ENCODE measurements around the gene EVX2. TPM values are rescaled to one million over a fixed set of nuclear protein-coding genes. Genes with fewer than 3 reads are reported as not detected.

EVX2 gene
- total RNA-seq: not detected in 2 replicates

DNA sequence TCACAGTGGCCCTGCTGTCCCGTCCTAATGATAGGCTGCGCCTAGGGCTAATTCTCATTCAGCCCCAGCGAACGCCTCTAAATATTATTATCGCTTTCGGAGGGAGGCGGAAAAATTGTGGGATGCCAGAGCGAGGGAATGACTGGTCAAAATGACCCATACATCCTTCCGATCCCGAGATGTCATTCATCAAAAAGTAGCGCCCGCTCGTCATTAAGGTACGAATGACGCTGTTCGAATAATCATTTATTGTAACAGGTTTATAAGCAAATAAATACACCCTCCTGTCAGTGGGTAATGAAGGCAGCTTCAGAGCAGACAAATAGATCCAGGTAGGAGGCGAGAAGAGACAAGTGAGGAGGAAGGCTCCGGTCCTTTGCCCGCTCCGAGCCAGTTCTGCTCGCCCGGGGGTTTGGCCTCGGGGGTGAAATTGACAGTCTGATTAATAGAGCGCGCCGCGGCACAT, at the start of gene EVX2:
Gene EVX2 (minus strand): TSS at position 167 of the 466 bp plus-strand sequence. CDS start 186 bp downstream, outside the sequence.
- no peak for DNase-seq (ENCODE audit: extremely low read depth, low read depth, low spot score)

GRCh38 chr2:176133389-176133788, 49.6 kb upstream of the EVX2 start:
- no peak for DNase-seq (ENCODE audit: extremely low read depth, low read depth, low spot score)

- DNase-seq (ENCODE audit: extremely low read depth, low read depth, low spot score): no peak
These were observed 48.7 kb upstream of the EVX2 start for GRCh38 chr2:176132205-176133171.

GRCh38 chr2:176131848-176132158, 48.0 kb upstream of the EVX2 start:
- no peak for DNase-seq (ENCODE audit: extremely low read depth, low read depth, low spot score)

- DNase-seq (ENCODE audit: extremely low read depth, low read depth, low spot score): no peak
These were observed 47.4 kb upstream of the EVX2 start for GRCh38 chr2:176130957-176131847.

DNA sequence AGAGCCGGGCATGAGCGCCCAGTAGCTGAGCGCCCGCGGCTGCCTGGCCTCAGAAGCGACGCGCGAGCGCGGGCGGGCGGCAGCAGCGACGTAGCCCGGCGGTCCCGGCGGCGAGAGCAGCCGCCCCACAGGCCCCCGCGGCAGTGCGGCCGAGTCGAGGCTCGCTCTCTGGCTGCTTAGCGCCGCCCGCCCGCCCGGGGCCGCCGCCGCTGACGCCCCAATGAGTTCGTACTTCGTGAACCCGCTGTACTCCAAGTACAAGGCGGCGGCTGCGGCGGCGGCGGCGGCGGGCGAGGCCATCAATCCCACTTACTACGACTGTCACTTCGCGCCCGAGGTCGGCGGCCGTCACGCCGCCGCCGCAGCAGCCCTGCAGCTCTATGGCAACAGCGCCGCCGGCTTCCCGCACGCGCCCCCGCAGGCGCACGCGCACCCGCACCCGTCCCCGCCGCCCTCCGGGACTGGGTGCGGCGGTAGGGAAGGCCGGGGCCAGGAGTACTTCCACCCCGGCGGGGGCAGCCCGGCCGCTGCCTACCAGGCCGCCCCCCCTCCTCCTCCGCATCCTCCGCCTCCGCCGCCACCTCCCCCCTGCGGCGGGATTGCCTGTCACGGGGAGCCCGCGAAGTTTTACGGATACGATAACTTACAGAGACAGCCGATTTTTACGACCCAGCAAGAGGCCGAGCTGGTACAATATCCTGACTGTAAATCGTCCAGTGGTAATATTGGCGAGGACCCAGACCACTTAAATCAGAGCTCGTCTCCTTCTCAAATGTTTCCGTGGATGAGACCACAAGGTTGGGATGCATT, 46.6 kb upstream of the EVX2 start:
- no peak for DNase-seq (ENCODE audit: extremely low read depth, low read depth, low spot score)

DNA sequence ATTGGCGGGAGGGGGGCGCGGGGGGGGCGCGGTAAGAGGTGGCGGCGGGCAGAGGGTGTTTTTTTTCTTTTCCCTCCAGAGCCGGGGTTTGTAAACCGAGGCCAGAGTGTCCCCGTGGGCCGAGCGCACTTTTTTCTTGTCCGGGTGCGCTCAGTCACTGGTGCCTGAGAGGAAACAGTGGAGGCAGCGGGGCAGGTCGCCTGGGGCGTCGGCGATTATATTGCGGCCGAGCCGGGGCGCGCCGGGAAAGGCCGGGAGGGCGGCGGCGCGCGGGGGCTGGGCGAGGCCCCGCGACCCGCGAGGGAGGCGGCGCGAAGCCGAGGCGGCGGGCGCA, 46.0 kb upstream of the EVX2 start:
- no peak for DNase-seq (ENCODE audit: extremely low read depth, low read depth, low spot score)

GRCh38 chr2:176128982-176129796, 45.4 kb upstream of the EVX2 start, which contains the start of gene HOXD8:
Gene HOXD8 (plus strand): TSS chr2:176129705. CDS start chr2:176130367, 662 bp downstream.
- no peak for DNase-seq (ENCODE audit: extremely low read depth, low read depth, low spot score)

DNA sequence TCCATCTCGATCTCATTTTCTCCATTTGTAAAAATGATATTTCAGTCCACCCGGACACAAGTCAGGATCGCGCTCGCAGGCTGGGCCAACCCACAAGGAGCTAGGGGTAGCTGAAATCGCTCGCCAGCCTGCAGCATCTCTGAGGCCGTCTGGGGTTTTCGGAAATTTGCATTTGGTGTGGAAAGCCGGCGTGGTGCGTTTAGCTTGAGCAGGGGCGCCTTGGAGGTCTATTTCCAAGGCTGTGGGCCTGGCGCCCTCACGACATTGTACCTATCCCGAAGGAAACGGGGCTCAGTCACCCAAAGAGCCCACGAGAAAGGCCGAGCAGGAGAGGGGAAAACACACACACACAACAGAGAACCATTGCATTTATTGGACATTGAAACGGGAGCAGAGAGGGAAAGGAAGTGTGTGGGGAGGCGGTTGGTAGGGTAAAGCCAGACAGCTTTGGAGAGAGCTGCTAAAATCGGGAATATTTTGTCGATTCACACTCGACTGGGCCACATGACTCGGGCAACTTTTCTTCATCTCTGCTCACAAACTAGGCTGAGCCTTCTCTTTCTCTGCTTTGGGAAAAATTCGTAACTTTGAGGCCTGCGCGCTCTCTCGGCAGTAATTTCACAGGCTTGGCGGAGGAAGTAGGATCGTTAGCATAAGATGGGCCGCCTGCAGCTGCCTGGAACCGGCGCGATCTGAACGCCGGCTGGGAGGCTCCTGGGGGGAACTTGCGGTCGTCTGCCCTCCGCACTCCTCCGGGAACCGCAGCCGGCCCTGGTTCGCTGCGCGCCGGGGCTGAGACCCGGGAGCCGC, 44.6 kb upstream of the EVX2 start:
- no peak for DNase-seq (ENCODE audit: extremely low read depth, low read depth, low spot score)

DNA sequence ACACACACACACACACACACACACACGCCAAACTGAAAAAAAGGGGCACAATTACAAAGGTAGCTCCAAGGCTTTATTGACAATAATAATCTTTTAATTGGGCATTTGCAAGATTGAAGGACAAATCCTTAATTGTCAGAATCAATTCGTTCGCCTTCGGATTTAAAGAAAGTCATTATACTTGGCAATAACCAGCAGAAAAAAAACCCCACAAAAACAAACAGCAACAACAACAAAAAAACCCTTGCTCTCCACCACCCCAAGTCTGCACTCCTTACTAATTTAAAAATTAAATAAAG, 44.0 kb upstream of the EVX2 start:
- no peak for DNase-seq (ENCODE audit: extremely low read depth, low read depth, low spot score)

GRCh38 chr2:176126929-176127773, 43.4 kb upstream of the EVX2 start:
- DNase-seq (ENCODE audit: extremely low read depth, low read depth, low spot score): no peak

DNA sequence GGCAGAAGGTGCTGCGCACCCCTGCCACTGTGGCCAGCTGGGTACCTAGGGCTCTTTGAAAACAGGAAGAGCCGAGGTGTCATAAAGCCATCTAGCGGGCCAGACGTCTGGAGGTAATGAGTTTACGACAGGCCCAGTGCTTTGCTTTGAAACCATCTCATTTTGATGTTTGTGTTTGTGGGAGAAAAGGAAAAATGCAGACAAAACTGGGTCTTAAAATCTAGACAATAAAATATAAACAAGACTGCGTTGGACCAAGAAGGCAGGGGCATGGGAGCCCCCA, 42.0 kb upstream of the EVX2 start:
- no peak for DNase-seq (ENCODE audit: extremely low read depth, low read depth, low spot score)

- no peak for DNase-seq (ENCODE audit: extremely low read depth, low read depth, low spot score)
These were observed 41.4 kb upstream of the EVX2 start for GRCh38 chr2:176124947-176125771.

DNA sequence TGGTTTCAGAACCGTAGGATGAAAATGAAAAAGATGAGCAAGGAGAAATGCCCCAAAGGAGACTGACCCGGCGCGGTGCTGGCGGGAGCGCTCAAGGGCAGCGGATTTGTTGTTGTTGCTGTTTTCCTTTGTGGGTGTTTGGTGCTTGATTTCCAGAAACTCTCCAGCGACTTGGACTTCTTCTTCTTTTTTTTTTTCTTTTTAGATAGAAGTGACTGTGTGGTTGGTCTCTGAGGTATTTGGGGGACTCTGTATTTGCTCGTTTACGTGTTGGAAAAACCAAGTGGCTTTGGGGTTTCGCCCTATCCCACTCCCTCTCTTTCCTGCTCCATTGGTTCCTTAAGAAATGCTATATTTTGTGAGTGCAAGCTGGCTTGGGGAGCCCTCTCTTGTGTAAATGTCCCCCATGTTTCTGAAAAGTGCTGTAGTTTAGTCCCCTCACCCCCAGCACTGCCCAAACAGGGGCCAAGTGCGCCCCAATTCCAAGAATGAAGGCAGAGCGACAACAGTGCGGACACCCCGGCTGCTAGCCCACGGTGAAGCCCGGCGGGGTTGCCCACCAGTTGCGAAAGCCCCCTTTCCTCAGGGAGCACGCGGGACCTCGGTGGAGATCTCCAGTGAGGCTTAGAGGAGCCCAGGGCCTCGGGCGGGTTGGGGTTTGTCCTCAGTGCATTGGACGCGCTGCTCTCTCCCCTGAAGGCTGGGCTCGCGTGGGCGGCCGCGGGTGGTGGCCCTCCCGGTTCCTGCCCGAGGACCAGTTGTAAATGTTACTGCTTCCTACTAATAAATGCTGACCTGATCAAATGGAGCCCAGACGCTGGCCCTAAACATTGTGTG, 40.6 kb upstream of the EVX2 start:
- DNase-seq (ENCODE audit: extremely low read depth, low read depth, low spot score): no peak

DNA sequence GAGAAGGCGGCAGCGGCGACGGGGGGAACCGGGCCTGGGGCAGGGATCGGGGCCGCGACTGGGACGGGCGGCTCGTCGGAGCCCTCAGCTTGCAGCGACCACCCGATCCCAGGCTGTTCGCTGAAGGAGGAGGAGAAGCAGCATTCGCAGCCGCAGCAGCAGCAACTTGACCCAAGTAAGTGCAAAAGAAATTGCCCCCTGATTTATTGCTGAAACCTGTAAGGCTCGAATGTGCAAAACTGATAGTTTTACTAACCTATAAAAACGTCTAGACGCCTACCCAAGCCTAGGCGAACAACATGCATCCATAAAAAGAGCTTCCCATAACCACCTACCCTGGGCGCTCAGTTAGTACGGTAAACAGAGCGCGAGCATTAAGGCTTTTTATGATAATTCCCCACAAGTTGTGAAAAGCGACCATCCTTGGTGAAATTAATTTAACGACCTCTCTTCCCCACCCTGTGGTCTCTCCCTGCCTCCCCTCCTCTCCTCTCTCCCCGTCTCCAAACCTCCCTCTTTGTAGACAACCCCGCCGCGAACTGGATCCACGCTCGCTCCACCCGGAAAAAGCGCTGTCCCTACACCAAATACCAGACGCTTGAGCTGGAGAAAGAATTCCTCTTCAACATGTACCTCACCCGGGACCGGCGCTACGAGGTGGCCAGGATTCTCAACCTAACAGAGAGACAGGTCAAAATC, 39.8 kb upstream of the EVX2 start:
- no peak for DNase-seq (ENCODE audit: extremely low read depth, low read depth, low spot score)
